CD4-positive, alpha-beta T cell treated with Interleukin-15 for 4 hours (primary cell): ENCODE measurements around the gene C5.
"Not testable (repeated sequence)": the region's sequence is repeated elsewhere in the genome, so short reads cannot be mapped to it uniquely, and the experiment has no call there.

Experiments used
- DNase-seq: peaks from one replicate; pipeline ENCODE4 v3.0.0-alpha.2; 2020; ENCODE audit warnings: low spot score

C5 gene

DNA sequence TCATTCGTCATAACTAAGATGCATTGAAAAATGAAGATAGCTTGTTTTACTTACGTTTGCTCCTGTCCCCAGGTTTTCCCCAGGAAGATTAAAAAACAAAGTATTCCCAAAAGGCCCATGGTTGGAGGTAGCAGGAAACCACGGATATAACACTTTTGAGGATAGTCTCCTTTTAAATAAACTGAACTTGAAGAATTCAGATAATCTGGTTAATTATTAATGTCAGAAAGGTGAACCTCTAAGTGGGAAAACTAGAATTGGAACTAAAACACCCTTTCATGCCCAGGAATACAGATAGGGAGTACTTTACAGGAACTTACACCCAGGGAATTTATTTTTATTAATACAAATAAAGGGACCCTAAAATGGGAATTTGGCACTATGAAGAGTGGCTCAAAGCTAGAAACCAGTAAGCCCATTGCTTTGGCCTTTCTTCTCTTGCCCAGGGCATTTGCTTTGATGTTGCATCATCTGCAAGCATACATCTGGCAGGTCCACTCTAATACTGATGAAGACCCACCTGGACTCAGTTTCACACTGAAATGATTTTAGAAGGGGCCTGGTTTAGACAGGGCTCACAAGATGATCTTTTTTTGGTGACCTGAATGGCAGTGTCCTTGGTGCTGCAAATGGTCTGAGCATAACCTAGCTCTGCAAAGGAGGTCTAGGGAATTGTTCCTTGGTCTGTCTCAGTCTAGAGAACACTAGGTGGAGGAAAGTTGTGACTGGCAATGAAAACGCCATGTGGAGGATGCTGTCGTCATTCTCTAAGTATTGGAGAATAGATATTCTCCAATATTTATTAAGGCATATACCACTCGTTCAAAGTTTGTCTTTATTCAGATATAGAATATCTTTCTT is at the start of gene C5:
C5 (minus strand) TSS at position 148 of the 861 bp plus-strand sequence; CDS start at position 119, 29 bp downstream.
- DNase-seq = no peak

DNA sequence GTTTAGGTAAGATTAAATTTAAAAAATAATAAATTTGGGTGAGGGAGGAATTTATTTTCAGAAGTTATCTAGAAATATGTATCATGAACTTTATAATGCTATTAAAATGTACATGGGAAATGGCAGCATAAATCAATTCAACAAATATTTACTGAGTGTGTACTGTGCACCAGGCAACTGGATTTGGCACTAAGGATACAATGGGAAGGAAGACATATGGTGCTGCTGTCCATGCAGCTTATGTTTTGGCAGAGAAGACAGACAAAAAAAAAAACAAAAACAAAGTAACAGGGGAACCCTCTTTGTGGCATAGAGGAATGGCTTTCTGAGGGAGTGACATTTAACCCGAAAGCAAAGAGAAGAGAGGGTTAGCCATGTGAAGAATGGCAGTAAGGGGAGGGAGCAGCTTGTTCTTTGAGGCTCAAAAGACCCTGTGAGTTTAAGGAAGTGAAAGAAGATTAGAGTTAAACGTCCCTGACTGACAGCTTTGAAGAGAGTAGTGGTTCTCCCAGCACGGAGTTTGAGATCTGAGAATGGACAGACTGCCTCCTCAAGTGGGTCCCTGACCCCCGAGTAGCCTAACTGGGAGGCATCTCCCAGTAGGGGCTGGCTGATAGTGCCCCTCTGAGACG is 48.6 kb upstream of the C5 start:
- no peak for DNase-seq

DNA sequence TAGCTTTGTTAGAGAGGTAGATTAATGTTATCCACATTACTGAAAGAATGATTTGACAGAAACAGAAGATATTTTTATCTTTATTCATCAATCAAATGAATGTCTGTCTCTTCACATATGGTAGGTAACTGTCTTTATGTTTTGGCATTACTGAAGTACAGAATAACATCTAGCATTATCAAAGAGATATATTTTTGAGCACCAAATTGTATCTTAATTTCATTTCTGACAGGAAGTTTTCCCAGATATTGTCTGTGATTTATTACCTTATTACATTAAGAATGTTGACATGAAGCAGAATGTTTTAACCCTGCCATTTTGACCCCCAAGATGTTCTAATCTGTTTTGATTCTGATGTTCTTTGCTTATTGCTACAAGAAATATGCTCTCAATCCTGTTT is 45.0 kb upstream of the C5 start:
- DNase-seq = no peak

DNA sequence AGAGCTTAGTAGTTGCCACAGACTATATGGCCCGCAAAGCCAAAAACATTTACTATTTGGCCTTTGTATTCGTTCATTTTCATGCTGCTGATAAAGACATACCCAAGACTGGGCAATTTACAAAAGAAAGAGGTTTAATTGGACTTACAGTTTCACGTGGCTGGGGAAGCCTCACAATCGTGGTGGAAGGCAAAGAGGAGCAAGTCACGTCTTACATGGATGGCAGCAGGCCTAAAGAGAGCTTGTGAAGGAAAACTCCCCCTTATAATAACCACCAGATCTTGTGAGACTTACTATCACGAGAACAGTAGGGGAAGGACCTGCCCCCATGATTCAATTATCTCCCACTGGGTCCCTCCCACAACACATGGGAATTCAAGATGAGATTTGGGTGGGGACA is 40.7 kb upstream of the C5 start:
- DNase-seq = not testable (repeated sequence)

DNA sequence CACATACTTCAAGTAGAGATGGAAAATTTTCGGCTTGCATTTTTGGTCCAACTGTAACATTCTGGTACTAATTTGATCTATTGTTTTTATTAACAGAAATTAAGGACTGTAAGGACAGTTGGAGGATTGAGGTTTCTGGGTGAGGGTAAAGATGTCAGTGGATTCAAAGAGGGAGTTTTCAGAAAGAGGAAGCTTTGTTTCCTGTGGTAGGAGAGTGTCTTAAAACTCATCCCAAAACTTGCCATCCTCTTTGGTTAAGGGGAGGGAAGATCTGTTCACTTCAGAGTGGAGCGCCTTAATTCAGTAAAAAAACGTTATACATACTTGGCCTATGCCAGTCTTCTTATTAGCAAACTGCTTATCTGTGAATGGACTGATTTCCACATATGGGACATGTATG is 38.5 kb upstream of the C5 start:
- DNase-seq = no peak

DNA sequence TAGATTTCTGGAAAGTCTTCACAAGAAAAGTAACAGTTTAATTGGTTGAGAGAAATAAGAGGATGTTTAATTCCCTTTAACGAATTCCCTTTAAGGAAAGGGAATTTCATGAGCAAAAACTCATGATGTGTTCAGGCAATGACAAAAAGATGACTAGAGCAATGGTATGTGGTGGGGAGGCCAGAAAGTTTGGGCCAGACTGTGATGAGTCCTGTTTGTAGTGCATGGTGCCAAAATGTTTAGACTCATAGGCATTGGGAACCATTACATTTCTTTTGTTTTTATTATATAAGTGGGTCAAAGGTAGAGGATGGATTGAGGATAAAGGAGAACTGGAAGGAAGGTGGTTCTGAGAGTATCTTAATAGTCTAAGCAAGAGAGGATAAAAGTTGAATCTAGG is 35.6 kb upstream of the C5 start:
- no peak for DNase-seq

DNA sequence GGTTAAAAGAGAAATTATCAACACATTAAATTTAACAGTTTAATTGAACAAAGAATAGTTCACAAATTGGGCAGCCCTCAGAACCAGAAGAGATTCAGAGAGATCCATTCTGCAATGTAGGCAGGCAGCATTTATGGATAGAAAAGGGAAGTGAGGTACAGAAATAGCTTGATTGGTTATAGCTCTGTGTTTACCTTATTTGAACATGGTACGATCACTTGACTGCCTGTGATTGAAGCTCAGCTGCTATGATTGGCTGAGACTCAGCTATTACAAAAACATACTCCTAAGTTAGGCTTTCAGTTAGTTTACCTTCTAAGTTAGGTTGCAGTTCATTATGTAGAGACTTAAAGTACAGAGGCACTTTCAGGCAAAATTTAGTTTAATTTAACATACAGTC is 32.0 kb upstream of the C5 start:
- DNase-seq = no peak

DNA sequence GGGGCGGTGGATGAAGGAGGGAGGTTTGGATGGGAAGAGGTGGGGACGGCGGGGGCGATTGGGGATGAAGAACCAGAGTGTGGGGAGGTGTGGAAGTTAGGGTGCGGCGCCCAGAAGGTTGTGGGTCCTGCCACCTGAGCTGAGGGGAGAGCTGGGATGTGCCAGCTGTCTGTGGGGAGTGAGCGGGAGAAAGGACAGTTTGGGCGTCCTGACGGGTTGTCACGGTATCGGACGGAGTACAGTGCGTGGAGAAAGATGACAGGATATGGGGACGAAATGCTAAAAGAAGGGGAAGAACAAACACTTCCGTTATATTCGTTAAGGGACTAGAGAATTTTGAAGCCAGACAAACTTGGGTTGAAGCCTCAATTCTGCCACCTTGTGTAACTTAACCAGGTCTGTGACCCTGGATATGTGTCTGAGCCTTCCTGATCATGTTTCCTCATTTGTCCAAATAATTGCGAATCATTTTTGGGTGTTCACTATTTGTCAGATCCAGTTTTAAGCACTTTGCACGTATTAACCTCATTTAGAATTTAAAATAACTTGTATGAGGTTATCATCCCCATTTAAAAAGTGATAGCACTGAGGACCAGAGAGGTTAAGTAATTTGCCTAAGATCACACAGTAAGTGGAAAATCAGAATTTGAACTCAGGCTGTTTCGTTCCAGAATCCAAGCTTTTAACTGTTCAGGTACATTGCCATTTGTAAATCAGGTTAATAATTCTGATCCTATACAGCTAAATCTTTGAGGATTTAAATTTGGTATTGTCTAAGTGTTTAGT is 25.4 kb upstream of the C5 start:
- peak; percentile 30 for DNase-seq

DNA sequence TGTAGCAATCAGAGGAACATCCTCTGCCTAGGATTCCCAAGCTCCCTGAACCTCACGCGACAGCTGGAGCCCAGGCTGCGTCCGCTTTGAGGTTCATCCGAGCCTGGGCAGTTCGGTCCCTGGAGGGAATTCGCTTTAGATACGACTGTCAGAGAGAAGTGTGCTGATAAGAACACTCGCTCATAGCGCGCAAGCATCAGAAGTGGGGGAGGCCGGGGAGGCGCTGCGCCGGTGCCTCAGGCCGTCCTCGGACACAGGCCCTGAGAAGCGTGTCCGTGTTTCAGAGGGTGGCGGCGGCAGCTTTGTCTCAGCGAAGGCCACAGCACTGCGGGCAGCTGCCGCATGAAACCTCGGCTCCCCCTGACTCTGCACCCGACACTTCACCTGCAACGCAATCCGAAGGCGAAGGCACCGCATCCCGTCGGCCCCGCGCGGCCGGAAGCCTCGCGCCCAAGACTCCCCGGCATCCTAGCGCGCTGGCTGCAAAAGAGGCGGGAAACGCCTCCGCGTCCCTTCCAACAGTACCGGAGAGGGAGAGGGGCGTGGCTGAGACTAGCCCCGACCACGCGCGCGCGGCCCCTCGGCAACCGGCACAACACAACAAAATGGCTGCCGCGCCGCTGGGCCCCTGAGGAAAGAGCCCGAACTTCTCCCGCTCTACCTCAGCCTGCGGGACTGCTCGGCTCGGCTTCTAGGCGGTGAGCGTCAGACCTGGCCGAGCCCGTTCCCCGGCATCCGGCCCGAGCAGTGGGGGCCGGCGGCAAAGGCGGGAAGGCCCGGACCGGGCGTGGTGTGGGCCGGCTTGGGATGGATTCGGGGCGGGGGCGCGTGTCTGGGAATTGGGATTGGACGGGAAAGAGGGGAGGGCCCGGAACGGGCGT is 24.5 kb upstream of the C5 start, which contains the start of gene CNTRL:
CNTRL (plus strand) TSS at position 586 of the 881 bp plus-strand sequence. CDS start 13,372 bp downstream, outside the sequence.
- DNase-seq = peak; percentile 78

DNA sequence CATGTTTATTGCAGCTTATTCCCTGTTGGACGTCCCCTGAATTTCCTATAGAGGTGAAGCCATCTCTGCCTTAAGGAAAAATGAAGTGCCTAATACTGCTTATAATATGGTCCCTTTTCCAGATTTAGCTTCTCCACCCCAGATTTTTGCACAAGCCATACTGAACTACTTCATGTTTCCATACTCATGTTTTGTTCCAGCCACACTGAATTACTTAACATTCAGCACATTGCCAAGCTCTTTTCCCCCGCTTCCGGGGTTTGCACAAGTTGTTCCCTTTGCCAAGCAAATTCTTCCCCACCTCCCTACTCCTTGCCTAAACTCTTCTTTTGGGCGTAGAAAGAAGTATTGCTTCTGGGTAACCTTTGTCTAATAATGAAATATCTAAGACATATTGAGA is 23.0 kb upstream of the C5 start:
- DNase-seq = no peak

DNA sequence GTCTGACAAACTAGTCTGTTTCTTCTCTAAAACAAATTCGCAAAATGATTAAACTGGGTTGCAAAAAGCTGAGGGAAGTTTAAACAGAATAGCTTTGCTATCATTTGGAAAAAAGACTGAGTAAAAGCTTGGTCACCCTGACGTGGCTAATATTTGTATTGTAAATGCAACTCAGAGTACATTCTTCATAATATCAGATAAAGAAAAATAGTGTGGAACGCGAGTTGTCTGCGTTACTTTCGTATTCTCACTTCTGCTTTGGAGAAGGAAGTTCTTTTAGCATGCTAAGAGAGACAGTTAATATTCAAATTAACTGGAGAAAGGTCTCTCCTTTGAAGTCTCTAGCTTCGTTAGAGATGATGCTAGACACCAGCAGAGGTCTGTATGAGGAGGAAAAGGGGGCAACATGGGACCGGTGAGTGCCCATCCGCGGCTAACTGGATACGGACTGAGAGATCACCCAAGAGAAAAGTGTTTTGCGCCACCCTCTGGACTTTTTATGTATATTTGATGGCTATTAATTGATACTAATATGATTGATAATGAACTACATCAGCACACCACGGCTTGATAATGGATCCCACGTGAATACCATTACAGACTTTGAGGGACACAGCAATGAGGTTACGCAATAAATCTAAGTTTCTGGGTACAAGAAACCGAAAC is 21.8 kb upstream of the C5 start:
- DNase-seq = peak; percentile 50

DNA sequence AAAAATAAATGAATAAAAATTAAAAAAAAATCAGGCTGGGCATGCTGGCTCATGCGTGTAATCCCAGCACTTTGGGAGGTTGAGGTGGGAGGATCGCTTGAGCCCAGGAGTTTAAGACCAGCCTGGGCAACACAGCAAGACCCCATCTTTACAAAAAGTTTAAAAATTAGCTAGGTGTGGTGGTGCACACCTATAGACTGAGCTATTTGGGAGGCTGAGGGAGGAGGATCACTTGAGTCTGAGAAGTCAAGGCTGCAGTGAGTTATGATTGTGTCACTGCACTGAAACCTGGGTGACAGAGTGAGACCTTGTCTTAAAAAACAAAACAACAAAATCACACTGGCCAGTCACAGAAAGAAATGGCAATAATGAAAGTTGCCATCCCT is 21.3 kb upstream of the C5 start:
- no peak for DNase-seq

DNA sequence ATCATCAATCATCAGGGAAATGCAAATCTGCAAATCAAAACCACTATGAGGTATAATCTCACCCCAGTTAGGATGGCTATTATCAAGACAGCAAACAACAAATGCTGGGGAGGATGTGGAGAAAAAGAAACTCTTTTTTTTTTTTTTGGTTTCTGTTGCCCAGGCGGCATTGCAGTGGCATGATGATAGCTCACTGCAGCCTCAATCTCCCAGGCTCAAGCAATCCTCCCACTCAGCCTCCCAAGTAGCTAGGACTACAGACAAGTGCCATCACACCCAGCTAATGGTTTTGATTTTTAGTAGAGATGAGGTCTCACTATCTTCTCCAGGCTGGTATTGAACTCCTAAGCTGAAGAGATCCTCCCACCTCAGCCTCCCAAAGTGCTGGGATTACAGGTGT is 19.3 kb upstream of the C5 start:
- no peak for DNase-seq

DNA sequence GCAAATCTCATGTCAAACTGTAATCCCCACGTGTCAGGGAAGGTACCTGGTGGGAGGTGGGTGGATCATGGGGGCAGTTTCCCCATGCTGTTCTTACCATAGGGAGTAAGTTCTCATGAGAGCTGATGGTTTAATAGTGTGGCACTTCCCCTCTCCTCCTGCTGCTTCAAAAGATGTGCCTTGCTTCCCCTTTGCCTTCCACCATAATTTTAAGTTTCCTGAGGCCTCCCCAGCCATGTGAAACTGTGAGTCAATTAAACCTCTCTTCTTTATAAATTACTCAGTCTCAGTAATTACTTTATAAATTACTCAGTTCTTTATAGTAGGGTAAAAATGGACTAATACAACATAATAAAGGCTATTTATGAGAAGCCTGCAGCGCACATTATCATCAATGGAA is 17.6 kb upstream of the C5 start:
- DNase-seq = no peak

DNA sequence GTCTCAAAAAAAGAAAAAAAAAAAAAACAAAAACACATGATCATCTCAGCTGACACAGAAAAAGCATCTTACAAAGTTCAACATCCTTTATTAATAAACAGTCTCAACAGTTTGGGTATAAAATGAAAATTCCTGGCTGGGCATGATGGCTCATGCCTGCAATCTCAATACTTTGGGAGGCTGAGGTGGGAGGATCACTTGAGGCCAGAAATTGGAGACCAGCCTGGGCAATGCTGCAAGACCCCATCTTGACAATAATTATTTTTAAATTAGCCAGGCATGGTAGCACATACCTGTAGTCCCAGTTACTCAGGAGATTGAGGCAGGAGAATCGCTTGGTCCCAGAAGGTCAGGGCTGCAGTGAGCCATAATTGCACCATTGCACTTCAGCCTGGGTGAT is 16.8 kb upstream of the C5 start:
- DNase-seq = no peak

DNA sequence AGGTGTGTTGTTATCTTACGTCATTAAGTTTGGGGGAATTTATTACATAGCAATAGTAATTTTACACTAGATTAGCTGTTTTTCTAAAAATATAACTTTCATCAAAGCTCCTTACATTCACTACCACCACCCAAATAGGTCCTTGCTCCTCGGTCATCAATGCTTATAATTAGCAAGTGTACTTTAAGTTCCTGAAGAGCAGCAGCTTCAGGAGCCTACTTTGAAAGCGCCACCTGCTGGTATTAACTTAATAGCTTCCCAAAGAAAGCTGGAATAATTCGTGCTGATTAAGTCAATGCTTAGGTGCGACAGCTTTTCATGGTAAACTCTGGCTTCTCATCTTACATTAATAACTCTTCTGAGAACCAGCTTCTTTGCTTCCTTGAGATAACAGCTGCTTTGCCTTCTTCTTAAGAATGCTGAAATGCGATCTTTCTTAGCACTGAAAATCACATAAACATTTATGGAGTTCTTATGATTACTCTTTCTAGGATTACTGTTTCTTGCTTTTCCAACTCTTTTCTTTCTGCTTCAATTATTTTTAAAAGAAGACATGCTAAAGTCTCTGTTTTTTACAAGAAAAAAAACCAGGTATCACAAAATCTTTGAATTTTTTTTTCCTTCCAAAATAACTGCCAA is 10.0 kb upstream of the C5 start:
- peak; percentile 66 for DNase-seq

DNA sequence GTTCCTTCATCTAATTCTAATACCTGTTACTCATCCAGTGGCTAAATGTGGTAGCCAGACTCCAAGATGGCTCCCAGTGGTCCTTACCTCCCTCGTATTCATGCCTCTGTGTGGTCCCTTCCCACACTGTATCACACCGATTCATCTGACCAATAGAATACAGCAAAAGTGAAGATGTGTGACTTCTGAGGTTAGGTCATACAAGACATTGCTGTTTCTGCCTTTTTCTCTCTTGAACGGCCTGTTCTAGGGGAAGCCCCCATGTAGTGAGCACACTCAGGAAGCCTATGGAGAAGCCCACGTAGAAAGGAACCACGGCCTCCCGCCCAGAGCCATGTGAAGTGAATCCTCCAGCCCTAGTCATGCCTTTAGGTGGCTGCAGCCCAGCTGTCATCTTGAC is 9.4 kb upstream of the C5 start:
- no peak for DNase-seq

DNA sequence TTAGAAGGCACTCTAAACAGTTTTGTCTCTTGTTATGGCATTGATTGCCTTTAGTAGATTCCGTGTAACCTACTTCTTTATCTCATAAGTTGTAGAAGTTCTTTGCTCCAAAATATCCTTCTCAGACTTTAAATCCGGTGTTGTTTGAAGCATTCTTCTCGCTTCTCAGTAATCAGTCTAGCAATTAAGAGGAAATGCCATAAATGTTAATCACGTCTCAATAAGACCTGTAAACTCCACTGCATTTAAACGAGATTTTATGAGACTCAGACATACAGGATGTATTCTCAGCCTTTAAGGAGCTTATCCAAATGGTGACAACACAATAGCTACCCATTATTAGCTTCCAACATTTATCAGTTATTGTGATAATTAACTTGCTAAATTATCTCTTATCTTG is 7.7 kb upstream of the C5 start:
- DNase-seq = no peak

DNA sequence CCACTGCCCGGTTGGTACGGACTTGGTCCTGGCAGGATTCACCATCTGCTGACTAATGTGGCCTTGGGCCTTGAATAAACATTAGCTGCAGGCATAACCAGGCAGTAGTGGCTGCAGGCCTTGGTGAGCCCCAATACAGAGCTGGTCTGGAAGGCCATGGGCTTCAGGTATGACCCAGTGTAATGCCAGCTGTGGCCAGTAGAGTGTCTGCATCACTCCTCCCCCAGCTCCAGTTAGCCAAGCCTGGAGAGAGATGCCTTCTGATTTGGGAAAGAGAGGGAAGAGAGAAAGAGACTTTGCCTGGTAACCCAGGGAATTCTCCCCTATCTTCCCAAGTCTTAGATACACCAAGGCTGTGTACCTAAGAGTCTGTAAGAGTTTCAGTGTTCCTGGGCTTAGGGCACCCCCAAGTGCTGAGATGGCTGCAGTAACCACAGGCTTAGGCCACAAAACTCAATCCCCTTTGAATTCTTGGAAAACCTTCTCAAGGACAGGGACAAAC is 5.6 kb upstream of the C5 start:
- no peak for DNase-seq

DNA sequence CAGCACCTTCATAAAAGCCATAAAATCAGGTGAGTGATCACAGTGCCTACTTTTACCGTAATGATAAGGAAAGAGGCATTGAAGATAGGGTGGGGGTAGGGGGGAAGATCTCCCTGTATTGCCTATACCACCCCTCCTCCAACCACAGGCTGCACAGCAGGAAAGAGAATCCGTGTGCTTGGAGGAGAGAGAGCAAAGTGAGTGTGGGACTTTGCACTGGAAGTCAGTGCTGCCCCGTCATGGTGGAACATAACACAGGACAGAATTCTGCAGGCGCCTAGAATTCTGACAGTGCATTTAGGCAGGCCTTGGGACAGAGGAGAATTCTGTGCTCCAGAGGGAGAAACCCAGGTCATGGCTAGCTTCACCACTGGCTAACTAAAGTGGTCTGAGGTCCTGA is 3.5 kb upstream of the C5 start:
- no peak for DNase-seq

DNA sequence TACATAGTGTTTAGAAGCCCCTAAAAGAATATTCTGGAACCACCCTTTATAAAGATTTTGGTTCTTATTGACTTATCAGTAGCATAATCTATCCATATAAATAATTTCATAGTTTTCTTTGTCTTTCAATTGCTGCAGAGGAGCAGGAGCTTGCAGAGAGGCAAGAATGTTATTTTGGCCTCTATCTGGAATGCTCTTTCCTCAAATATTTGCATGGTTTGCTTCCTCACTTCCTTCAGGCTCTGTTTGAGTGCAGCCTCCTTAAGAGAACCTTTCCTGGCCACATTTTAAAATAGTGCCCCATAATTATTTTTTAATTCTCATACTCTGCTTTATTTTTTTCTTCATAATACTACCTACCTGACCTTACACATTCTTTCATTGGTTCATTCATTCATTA is 1.5 kb downstream of the C5 start:
- no peak for DNase-seq
